Naive B cell (primary cell): ENCODE data around the gene SEC14L5. TPM values are rescaled to one million over a fixed set of nuclear protein-coding genes. Genes with fewer than 3 reads are reported as not detected.

Experiments
- ATAC-seq, 2 donors: fragments of 150-1000 bp; cut with Tn5 transposase; 2 replicates each; pipeline ENCODE4 v1.10.0; 2021; ENCODE audit warnings: low read depth in 2 of 2, mild to moderate bottlenecking in 2 of 2, moderate library complexity in 2 of 2
- DNase-seq: peaks from one replicate; pipeline ENCODE4 v3.0.0; 2022
- H3K27ac Mint-ChIP-seq, 6 donors: one replicate each; pipeline ENCODE4 v1.8.0; 2020 to 2022; ENCODE audit warnings: mild to moderate bottlenecking in 6 of 6, mixed read lengths in 6 of 6, moderate library complexity in 5 of 6, inconsistent platforms in 2 of 6
- H3K27me3 Mint-ChIP-seq, 3 donors: one replicate each; pipeline ENCODE4 v1.8.0; 2021 to 2022; ENCODE audit warnings: mixed read lengths in 3 of 3, mild to moderate bottlenecking in 1 of 3
- H3K36me3 Mint-ChIP-seq, 2 donors: one replicate each; pipeline ENCODE4 v1.8.0; 2020 to 2022; ENCODE audit warnings: mixed read lengths in 2 of 2, inconsistent platforms in 1 of 2, mild to moderate bottlenecking in 1 of 2
- H3K4me1 Mint-ChIP-seq, 3 donors: one replicate each; pipeline ENCODE4 v1.8.0; 2020 to 2022; ENCODE audit warnings: mixed read lengths in 3 of 3, inconsistent platforms in 1 of 3, mild to moderate bottlenecking in 1 of 3, moderate library complexity in 1 of 3
- H3K4me3 Mint-ChIP-seq, 8 donors: one replicate each; pipeline ENCODE4 v1.8.0; 2020 to 2022; ENCODE audit warnings: mild to moderate bottlenecking in 8 of 8, mixed read lengths in 8 of 8, moderate library complexity in 8 of 8, inconsistent platforms in 2 of 8
- H3K9me3 Mint-ChIP-seq, 7 donors: one replicate each; pipeline ENCODE4 v1.8.0; 2020 to 2022; ENCODE audit warnings: mixed read lengths in 7 of 7, mild to moderate bottlenecking in 5 of 7, inconsistent platforms in 2 of 7, moderate library complexity in 1 of 7
- polyA plus RNA-seq, 6 donors: library from polyadenylated mRNA; unstranded; fragments of 300-500 nt; fragmentation: Illumina TruSeq; gene quantifications; one replicate each; pipeline ENCODE4 v1.2.3, GENCODE V29; 2021; ENCODE audit warnings: low read depth in 6 of 6

The SEC14L5 gene
- polyA plus RNA-seq, 6 donors from 2014 or later = 0.08 to 0.48 (median 0.43) TPM; not detected in 3

DNA sequence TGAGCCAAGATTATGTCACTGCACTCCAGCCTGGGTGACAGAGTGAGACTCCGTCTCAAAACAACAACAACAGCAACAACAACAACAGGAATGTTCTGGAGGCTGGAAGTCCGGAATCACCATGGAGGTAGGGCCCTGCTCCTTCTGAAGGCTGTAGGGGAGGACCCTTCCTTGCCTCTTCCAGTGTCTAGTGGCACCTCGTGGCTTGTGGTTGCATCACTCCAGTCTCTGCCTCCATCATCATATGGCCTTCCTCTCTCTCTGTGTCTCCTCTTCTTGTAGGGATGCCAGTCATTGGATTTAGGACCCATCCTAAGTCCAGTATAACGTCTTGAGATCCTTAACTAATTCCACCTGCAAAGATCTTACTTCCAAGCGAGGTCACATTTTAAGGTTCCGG is 61.6 kb downstream of the SEC14L5 start:
- H3K4me3 Mint-ChIP-seq = no peak overlapping the region

GRCh38 chr16:5020551-5020950 is 62.4 kb downstream of the SEC14L5 start:
- Mint-ChIP-seq H3K27me3 (peaks cover 5 to 15% (median 6%) of the 10 kb centered on the region in 3 donors), H3K4me3 (no peak overlapping the region), H3K27ac (no peak overlapping the region), H3K4me1 (no peaks in the 10 kb centered on the region), H3K36me3 (no peaks in the 10 kb centered on the region), H3K9me3 (no peaks in the 10 kb centered on the region)
- DNase-seq (no peak), ATAC-seq (no peak)

More for the DNA sequence above, 61.6 kb downstream of the SEC14L5 start:
- no peaks in the 10 kb centered on the region for H3K36me3 Mint-ChIP-seq
- no peaks in the 10 kb centered on the region for H3K4me1 Mint-ChIP-seq
- ATAC-seq (no peak), DNase-seq (no peak)
- H3K27me3 Mint-ChIP-seq = peaks cover 5 to 15% (median 6%) of the 10 kb centered on the region in 3 donors
- H3K27ac Mint-ChIP-seq = peak overlapping the region in 1 of 6 donors; percentile 21
- peaks cover 0 to 2% (median 0%) of the 10 kb centered on the region in 7 donors for H3K9me3 Mint-ChIP-seq

DNA sequence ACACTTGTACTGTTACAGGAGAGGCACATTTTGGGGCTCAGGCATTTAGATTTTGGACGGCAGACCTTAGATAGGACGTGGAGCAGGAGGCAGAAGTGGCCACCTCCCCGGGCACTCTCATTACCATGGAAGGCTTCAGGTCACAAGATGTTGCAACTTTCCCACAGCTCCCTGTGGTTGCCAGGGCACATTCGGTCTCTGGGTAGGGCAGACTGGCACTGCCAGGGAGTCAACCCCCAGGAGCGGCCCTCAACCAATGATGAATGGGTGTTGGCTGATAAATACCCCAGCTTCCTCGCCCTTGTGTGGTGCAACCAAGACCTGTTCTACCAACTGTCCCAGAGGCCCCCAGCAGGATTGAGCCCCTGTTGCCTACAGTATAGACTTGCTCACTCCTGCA is 64.4 kb downstream of the SEC14L5 start:
- Mint-ChIP-seq H3K27me3 (peaks cover 0 to 9% (median 6%) of the 10 kb centered on the region in 3 donors), H3K4me1 (no peaks in the 10 kb centered on the region), H3K36me3 (no peaks in the 10 kb centered on the region), H3K9me3 (no peaks in the 10 kb centered on the region), H3K27ac (no peak overlapping the region), H3K4me3 (no peak overlapping the region)
- no peak for ATAC-seq
- no peak for DNase-seq

DNA sequence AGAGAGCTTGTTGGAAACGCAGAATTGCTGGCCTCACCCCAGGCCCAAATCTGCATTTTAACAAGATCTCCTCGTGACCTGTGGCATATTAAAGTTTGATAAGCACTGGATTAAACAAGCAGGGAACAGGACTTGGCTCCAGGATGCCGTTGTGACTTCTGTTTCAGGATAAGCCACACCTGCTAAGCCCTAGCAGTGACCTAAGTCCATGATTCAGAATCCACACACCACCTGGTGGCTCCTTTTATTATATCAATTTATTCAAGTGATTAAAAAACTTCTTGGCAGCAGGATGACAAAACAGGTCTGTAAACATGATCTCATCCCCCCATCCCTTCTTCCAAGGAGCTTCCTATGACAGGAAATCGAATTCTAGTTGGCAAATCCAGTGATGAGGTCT is 66.5 kb downstream of the SEC14L5 start:
- DNase-seq (no peak), ATAC-seq (no peak)
- Mint-ChIP-seq H3K27me3 (peaks cover 0 to 9% (median 6%) of the 10 kb centered on the region in 3 donors), H3K27ac (no peak overlapping the region), H3K36me3 (peaks cover 0 to 7% of the 10 kb centered on the region in 2 donors), H3K9me3 (no peaks in the 10 kb centered on the region), H3K4me1 (no peaks in the 10 kb centered on the region), H3K4me3 (no peak overlapping the region)

GRCh38 chr16:5025171-5025632 is 67.1 kb downstream of the SEC14L5 start:
- Mint-ChIP-seq H3K36me3 (peaks cover 0 to 7% of the 10 kb centered on the region in 2 donors), H3K27ac (no peak overlapping the region), H3K9me3 (no peaks in the 10 kb centered on the region), H3K27me3 (peaks cover 0 to 6% (median 4%) of the 10 kb centered on the region in 3 donors), H3K4me3 (no peak overlapping the region), H3K4me1 (no peaks in the 10 kb centered on the region)
- no peak for DNase-seq
- no peak for ATAC-seq

- ATAC-seq = no peak
- peaks cover 0 to 6% (median 0%) of the 10 kb centered on the region in 3 donors for H3K27me3 Mint-ChIP-seq
- no peak for DNase-seq
- no peak overlapping the region for H3K27ac Mint-ChIP-seq
- H3K36me3 Mint-ChIP-seq = peaks cover 0 to 7% of the 10 kb centered on the region in 2 donors
- H3K4me1 Mint-ChIP-seq = peaks cover 4 to 12% (median 5%) of the 10 kb centered on the region in 3 donors
- H3K4me3 Mint-ChIP-seq = no peak overlapping the region
- no peaks in the 10 kb centered on the region for H3K9me3 Mint-ChIP-seq
Observed at GRCh38 chr16:5026664-5027063, 68.5 kb downstream of the SEC14L5 start.

- peaks cover 0 to 7% of the 10 kb centered on the region in 2 donors for H3K36me3 Mint-ChIP-seq
- H3K4me3 Mint-ChIP-seq = no peak overlapping the region
- no peak for ATAC-seq
- no peak for DNase-seq
- H3K27ac Mint-ChIP-seq = no peak overlapping the region
- peaks cover 8 to 16% (median 10%) of the 10 kb centered on the region in 3 donors for H3K4me1 Mint-ChIP-seq
- H3K27me3 Mint-ChIP-seq = peaks cover 0 to 1% (median 0%) of the 10 kb centered on the region in 3 donors
- no peaks in the 10 kb centered on the region for H3K9me3 Mint-ChIP-seq
Observed at GRCh38 chr16:5027086-5027485, 69.0 kb downstream of the SEC14L5 start.

DNA sequence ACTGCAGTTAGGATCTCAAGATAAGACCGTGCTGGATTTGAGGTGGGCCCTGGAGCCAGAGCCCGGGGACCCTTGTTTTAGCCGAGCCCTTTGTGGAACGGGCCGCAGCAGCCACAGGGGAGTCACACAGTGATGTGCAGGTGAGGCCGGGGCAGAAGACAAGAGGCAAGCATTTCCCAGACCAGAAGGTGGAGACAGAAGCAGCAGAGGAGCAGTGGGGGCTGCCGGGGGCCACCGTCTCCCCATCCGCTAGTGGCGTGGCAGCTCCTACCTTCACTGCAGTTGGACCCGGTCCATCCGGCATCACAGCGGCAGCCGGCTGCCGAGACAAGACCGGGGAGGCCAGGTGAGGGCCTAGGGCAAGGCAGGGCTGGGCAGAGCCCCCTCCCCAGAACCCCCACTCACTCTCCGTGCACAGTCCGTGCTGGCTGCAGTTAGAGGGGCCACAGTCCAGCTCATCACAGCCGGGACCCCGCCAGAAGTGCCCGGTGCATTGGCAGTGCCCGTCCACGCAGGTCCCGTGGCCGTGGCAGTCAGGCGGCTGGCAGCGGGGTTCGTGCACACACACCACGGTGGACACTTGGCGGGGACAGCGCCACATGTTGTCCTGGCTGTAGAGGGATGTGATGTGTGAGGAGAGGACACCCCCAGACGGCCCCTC is 69.6 kb downstream of the SEC14L5 start:
- Mint-ChIP-seq H3K4me3 (no peak overlapping the region), H3K27me3 (no peaks in the 10 kb centered on the region), H3K4me1 (peaks cover 12 to 20% (median 14%) of the 10 kb centered on the region in 3 donors), H3K9me3 (no peaks in the 10 kb centered on the region), H3K27ac (peak overlapping the region in 1 of 6 donors; percentile 85), H3K36me3 (peaks cover 0 to 7% of the 10 kb centered on the region in 2 donors)
- ATAC-seq (no peak), DNase-seq (no peak)

DNA sequence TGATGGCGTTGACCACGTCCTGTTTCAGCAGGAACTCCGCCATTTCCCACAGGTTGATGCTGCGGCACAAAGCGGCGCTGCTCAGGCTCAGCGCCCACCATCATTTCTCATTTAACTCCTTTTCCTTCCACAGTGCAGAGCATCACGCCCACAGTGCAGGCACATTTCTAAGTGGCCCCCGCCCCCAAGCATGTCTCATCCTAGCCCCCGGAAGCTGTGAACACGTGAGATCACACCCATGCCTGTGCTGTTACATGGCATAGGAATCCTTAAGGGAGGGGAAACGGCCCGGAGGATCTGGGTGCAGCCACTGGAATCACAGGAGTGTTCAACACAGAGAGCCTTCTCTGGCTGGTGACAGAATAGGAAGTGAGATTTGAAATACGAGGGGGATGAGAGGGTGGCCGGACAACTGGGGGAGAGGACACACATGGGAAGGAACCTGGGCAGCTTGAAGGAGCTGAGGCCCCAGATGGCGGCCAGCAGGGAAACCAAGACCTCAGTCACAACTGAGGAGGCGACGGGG is 70.9 kb downstream of the SEC14L5 start:
- Mint-ChIP-seq H3K4me1 (peaks cover 15 to 25% (median 22%) of the 10 kb centered on the region in 3 donors), H3K9me3 (no peaks in the 10 kb centered on the region), H3K4me3 (peak overlapping the region in 2 of 8 donors; percentile 31 to 53), H3K27ac (peak overlapping the region in 1 of 6 donors; percentile 40), H3K36me3 (peaks cover 0 to 7% of the 10 kb centered on the region in 2 donors), H3K27me3 (no peaks in the 10 kb centered on the region)
- ATAC-seq (no peak), DNase-seq (no peak)

DNA sequence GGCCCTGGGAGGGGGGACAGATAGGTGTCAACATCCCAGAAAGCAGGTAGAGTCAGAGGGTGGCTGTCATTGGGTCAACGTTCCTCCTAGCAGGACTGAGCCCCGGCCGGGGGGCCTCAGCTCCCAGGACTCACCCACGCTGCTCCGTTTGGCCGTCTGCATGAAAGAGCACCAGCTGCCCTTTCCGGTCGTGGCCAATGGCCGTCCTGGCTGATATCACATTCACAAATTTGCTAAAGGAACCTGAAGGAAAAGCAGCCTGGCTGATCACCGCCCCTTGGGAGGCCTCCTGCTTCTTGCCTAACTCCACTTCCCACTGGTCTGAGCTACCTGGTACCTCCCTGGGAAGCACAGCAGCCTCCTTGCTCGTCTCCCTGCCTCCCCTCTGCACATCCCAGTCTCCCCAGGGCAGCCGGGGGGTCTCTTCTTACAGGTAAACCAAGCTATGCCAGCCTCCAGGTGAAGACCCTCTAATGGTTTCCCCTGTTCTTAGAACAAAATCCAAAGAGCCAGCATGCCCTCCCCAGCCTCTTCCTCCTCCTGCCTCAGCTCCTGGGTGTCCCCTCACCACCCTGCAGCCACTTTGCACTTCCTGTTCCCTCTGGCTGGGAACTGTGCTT is 72.2 kb downstream of the SEC14L5 start:
- Mint-ChIP-seq H3K9me3 (no peaks in the 10 kb centered on the region), H3K27ac (peak overlapping the region in 1 of 6 donors; percentile 67), H3K27me3 (no peaks in the 10 kb centered on the region), H3K4me1 (peaks cover 22 to 33% (median 32%) of the 10 kb centered on the region in 3 donors), H3K4me3 (peak overlapping the region in 2 of 8 donors; percentile 3 to 38), H3K36me3 (peaks cover 0 to 7% of the 10 kb centered on the region in 2 donors)
- no peak for ATAC-seq
- DNase-seq = no peak

GRCh38 chr16:5031601-5032000 is 73.5 kb downstream of the SEC14L5 start:
- Mint-ChIP-seq H3K36me3 (peaks cover 0 to 7% of the 10 kb centered on the region in 2 donors), H3K9me3 (no peaks in the 10 kb centered on the region), H3K27ac (no peak overlapping the region), H3K4me3 (peak overlapping the region in 6 of 8 donors; percentile 26 to 94 (median 72)), H3K27me3 (no peaks in the 10 kb centered on the region), H3K4me1 (peaks cover 22 to 33% (median 33%) of the 10 kb centered on the region in 3 donors)
- no peak for ATAC-seq
- no peak for DNase-seq

DNA sequence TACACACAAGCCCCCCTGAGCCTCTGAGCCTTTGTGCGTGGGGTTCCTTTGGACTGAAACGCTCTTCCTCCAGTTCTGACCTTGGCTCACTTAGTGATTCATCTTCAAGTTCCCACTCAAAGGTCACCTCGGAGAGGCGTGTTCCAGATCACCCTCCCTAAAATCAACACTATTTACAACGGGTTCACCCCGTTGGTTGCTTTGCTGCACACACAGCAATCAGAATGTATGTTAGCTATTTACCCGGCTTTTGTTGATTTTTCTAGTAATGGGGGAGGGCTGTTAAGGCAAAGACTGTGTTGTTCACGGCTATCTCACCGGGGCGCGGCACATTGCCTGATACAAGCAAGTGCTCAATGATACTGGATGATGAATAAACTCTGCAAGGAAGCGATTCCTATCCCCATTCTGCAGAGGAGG is 74.6 kb downstream of the SEC14L5 start:
- Mint-ChIP-seq H3K27me3 (no peaks in the 10 kb centered on the region), H3K9me3 (no peaks in the 10 kb centered on the region), H3K4me3 (peak overlapping the region; percentile 55 to 94 (median 88)), H3K4me1 (peaks cover 22 to 36% (median 33%) of the 10 kb centered on the region in 3 donors), H3K27ac (peak overlapping the region in 5 of 6 donors; percentile 49 to 86 (median 59)), H3K36me3 (peaks cover 0 to 7% of the 10 kb centered on the region in 2 donors)
- ATAC-seq = no peak
- DNase-seq = no peak

GRCh38 chr16:5033256-5034166 is 75.4 kb downstream of the SEC14L5 start, which contains the start of gene NAGPA:
Gene NAGPA, minus strand, starts transcription at chr16:5033935. Its CDS starts 21 bp downstream, at chr16:5033914.
- H3K4me1 Mint-ChIP-seq = peaks cover 22 to 36% (median 33%) of the 10 kb centered on the region in 3 donors
- peak within 1 kb of the TSS; percentile 86 to 96 (median 94) for H3K27ac Mint-ChIP-seq
- no peaks in the 10 kb centered on the region for H3K9me3 Mint-ChIP-seq
- peak within 1 kb of the TSS; percentile 72 to 94 (median 92) for H3K4me3 Mint-ChIP-seq
- no peaks in the 10 kb centered on the region for H3K27me3 Mint-ChIP-seq
- peaks cover 0 to 7% of the 10 kb centered on the region in 2 donors for H3K36me3 Mint-ChIP-seq
- ATAC-seq = peak; percentile 92
- peak; percentile 83 for DNase-seq
